HG03139 (cell line): ENCODE measurements around the gene PDHX.
"Not testable (repeated sequence)": the region's sequence is repeated elsewhere in the genome, so short reads cannot be mapped to it uniquely, and the experiment has no call there.

Source experiments
- ATAC-seq: cut with Tn5 transposase; IDR thresholded peaks from one replicate; pipeline ENCODE4 v1.9.1; 2021; ENCODE audit not compliant: unreplicated experiment

The PDHX gene

GRCh38 chr11:34916015-34916842, at the start of gene PDHX, which contains the start of gene APIP:
TSS of gene PDHX (plus strand) at chr11:34916618. CDS start at chr11:34916656, 38 bp downstream.
TSS of gene APIP (minus strand) at chr11:34916379. CDS start at chr11:34916284, 95 bp downstream.
- ATAC-seq: peak; percentile 87

GRCh38 chr11:34869425-34869824, 47.0 kb upstream of the PDHX start:
- ATAC-seq: no peak

GRCh38 chr11:34870548-34871196, 45.7 kb upstream of the PDHX start:
- no peak for ATAC-seq

GRCh38 chr11:34874202-34874601, 42.2 kb upstream of the PDHX start:
- no peak for ATAC-seq

GRCh38 chr11:34877375-34877975, 38.9 kb upstream of the PDHX start:
- no peak for ATAC-seq

- no peak for ATAC-seq
Measured at GRCh38 chr11:34881900-34882299, 34.5 kb upstream of the PDHX start.

- no peak for ATAC-seq
Measured at GRCh38 chr11:34886609-34887008, 29.8 kb upstream of the PDHX start.

GRCh38 chr11:34887260-34887659, 29.2 kb upstream of the PDHX start:
- ATAC-seq: no peak

GRCh38 chr11:34890089-34890488, 26.3 kb upstream of the PDHX start:
- ATAC-seq: no peak

- no peak for ATAC-seq
Measured at GRCh38 chr11:34890812-34891211, 25.6 kb upstream of the PDHX start.

GRCh38 chr11:34891611-34892010, 24.8 kb upstream of the PDHX start:
- no peak for ATAC-seq

GRCh38 chr11:34893416-34893815, 23.0 kb upstream of the PDHX start:
- ATAC-seq: no peak

GRCh38 chr11:34896191-34896590, 20.2 kb upstream of the PDHX start:
- ATAC-seq: not testable (repeated sequence)

GRCh38 chr11:34897171-34897870, 19.1 kb upstream of the PDHX start:
- ATAC-seq: no peak

- no peak for ATAC-seq
Measured at GRCh38 chr11:34898474-34898873, 17.9 kb upstream of the PDHX start.

- no peak for ATAC-seq
Measured at GRCh38 chr11:34899633-34900016, 16.8 kb upstream of the PDHX start.

- ATAC-seq: no peak
Measured at GRCh38 chr11:34904421-34904955, 11.9 kb upstream of the PDHX start.

GRCh38 chr11:34905666-34906065, 10.8 kb upstream of the PDHX start:
- ATAC-seq: no peak

- ATAC-seq: no peak
Measured at GRCh38 chr11:34907934-34908593, 8.4 kb upstream of the PDHX start.

GRCh38 chr11:34909415-34909814, 7.0 kb upstream of the PDHX start:
- ATAC-seq: no peak

GRCh38 chr11:34909955-34910354, 6.5 kb upstream of the PDHX start:
- no peak for ATAC-seq
